Neural cell (in vitro differentiated cells): ENCODE measurements around the gene SERPINE2. TPM values are rescaled to one million over a fixed set of nuclear protein-coding genes. Genes with fewer than 3 reads are reported as not detected.

Source experiments
- H2AFZ ChIP-seq: fragments of 200-600, 300-800 bp; sonication (generic), shearing (Covaris generic); 2 replicates; pipeline ENCODE4 v1.6.0; 2014; ENCODE audit warnings: low read depth, mild to moderate bottlenecking, antibody characterized with exemption, low read length, moderate library complexity
- H3F3A ChIP-seq: fragments of 200-600 bp; shearing (Covaris generic); 2 replicates; pipeline ENCODE4 v1.6.1; 2016; ENCODE audit warnings: mild to moderate bottlenecking, moderate library complexity, mixed read lengths, antibody characterized with exemption, low read length; ENCODE audit not compliant: insufficient read depth, poor library complexity, severe bottlenecking
- H3K27ac ChIP-seq: fragments of 200-600, 300-800 bp; sonication (generic), shearing (Covaris generic); 2 replicates; pipeline ENCODE4 v1.5.1; 2014; ENCODE audit warnings: mild to moderate bottlenecking, low read length, moderate library complexity
- H3K27me3 ChIP-seq: fragments of 300-800, 200-600 bp; sonication (generic), shearing (Covaris generic); 2 replicates; pipeline ENCODE4 v1.6.0; 2014; ENCODE audit warnings: mild to moderate bottlenecking, low read depth, low read length, moderate library complexity; ENCODE audit not compliant: insufficient read depth
- H3K36me3 ChIP-seq: fragments of 300-800, 200-600 bp; sonication (generic), shearing (Covaris generic); 2 replicates; pipeline ENCODE4 v1.5.1; 2014; ENCODE audit warnings: mild to moderate bottlenecking, antibody characterized with exemption, low read length, moderate library complexity; ENCODE audit not compliant: insufficient read depth
- H3K4me2 ChIP-seq: fragments of 300-800, 200-600 bp; sonication (generic), shearing (Covaris generic); 2 replicates; pipeline ENCODE4 v1.6.0; 2014; ENCODE audit warnings: mild to moderate bottlenecking, low read length
- H3K4me3 ChIP-seq: fragments of 300-800, 200-600 bp; sonication (generic), shearing (Covaris generic); 2 replicates; pipeline ENCODE4 v1.5.1; 2014; ENCODE audit warnings: mild to moderate bottlenecking, low read length, moderate library complexity
- H3K79me2 ChIP-seq: fragments of 200-600 bp; shearing (Covaris generic); replicated peaks from 2 replicates; pipeline ENCODE4 v1.6.0; 2014; ENCODE audit warnings: mild to moderate bottlenecking, low read length, moderate library complexity; ENCODE audit not compliant: insufficient read depth
- H3K9ac ChIP-seq: fragments of 300-800, 200-600 bp; sonication (generic), shearing (Covaris generic); 2 replicates; pipeline ENCODE4 v1.6.1; 2016; ENCODE audit warnings: mild to moderate bottlenecking, low read length, mixed read lengths
- H3K9me2 ChIP-seq: fragments of 200-600 bp; shearing (Covaris generic); 2 replicates; pipeline ENCODE4 v1.6.1; 2016; ENCODE audit warnings: mild to moderate bottlenecking, low read length, mixed read lengths; ENCODE audit not compliant: insufficient read depth
- H3K9me3 ChIP-seq: fragments of 200-600, 300-800 bp; sonication (generic), shearing (Covaris generic); 2 replicates; pipeline ENCODE4 v1.6.1; 2016; ENCODE audit warnings: mild to moderate bottlenecking, mixed run types, low read length, moderate library complexity, mixed read lengths
- H4K20me1 ChIP-seq: fragments of 200-600 bp; shearing (Covaris generic); 2 replicates; pipeline ENCODE4 v1.6.1; 2016; ENCODE audit warnings: mild to moderate bottlenecking, mixed run types; ENCODE audit not compliant: insufficient read depth
- CTCF ChIP-seq: fragments of 450-650 bp; IDR thresholded peaks from 2 replicates; pipeline ENCODE4 v1.5.1; 2014; ENCODE audit warnings: antibody characterized with exemption, mild to moderate bottlenecking, moderate library complexity; ENCODE audit not compliant: poor library complexity, severe bottlenecking
- EP300 ChIP-seq: fragments of 450-650 bp; conservative IDR thresholded peaks from 2 replicates; pipeline ENCODE4 v1.6.1; 2014; ENCODE audit warnings: antibody characterized with exemption, mild to moderate bottlenecking, moderate library complexity; ENCODE audit not compliant: poor library complexity, severe bottlenecking
- EZH2 ChIP-seq: fragments of 200-600, 300-800 bp; shearing (Covaris generic), sonication (generic); IDR thresholded peaks from 2 replicates; pipeline ENCODE4 v1.6.1; 2014; ENCODE audit warnings: antibody characterized with exemption, low read length, borderline replicate concordance, mild to moderate bottlenecking; ENCODE audit not compliant: insufficient read depth, poor library complexity, severe bottlenecking
- MXI1 ChIP-seq: fragments of 450-650 bp; conservative IDR thresholded peaks from 2 replicates; pipeline ENCODE4 v1.6.1; 2014; ENCODE audit warnings: antibody characterized with exemption, mild to moderate bottlenecking; ENCODE audit not compliant: poor library complexity, severe bottlenecking
- POLR2AphosphoS5 ChIP-seq: IDR thresholded peaks from 2 replicates; pipeline ENCODE4 v1.6.1; 2012
- RAD21 ChIP-seq: fragments of 450-650 bp; conservative IDR thresholded peaks from 2 replicates; pipeline ENCODE4 v1.6.1; 2014; ENCODE audit warnings: antibody characterized with exemption, mild to moderate bottlenecking, moderate library complexity
- REST ChIP-seq: IDR thresholded peaks from 2 replicates; pipeline ENCODE4 v1.6.1; 2012; ENCODE audit warnings: borderline replicate concordance
- SMC3 ChIP-seq: fragments of 450-650 bp; conservative IDR thresholded peaks from 2 replicates; pipeline ENCODE4 v1.6.1; 2014; ENCODE audit warnings: antibody characterized with exemption, mild to moderate bottlenecking, moderate library complexity; ENCODE audit not compliant: poor library complexity
- TAF1 ChIP-seq: IDR thresholded peaks from 2 replicates; pipeline ENCODE4 v1.6.1; 2012; ENCODE audit warnings: low read depth
- polyA plus RNA-seq: library from polyadenylated mRNA; depleted of rRNA; stranded (reverse); fragments of >200 nt; gene quantifications from 2 replicates; pipeline ENCODE4 v1.2.3, GENCODE V29; 2014

Gene SERPINE2
- polyA plus RNA-seq, 1 donor from 2014 or later, result 38.5 TPM

DNA sequence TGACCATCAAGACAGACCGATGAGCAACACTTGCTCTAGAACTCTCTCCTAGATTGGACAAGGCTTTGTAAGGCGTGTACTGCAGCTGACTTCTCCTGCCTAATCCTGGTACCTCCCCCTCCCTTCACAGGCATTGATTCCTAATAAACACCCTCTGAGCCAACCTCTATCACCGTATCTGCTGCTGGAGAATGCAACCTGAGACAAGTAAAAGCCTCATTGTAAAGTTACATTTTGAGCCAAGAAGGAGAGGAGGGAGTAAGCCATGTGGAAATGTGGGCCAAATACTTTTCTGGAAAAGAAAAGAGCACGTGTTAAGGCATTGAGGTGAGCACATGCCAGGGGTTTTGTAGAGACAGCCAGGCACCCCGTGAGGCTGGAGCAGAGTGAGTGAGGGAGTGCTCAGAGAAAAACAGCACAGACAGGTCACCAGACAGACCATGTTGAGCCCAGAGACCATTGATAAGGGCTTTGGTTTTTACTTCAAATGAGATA, 91.3 kb downstream of the SERPINE2 start:
- H3K4me2 ChIP-seq, result no peak overlapping the region
- H3K27me3 ChIP-seq, result no peaks in the 10 kb centered on the region
- H3K79me2 ChIP-seq, result peaks cover 17% of the 10 kb centered on the region
- no peaks in the 10 kb centered on the region for H3K9me2 ChIP-seq
- H3K4me3 ChIP-seq, result no peak overlapping the region
- H3K36me3 ChIP-seq, result no peaks in the 10 kb centered on the region
- no peaks in the 10 kb centered on the region for H4K20me1 ChIP-seq
- H2AFZ ChIP-seq, result no peak overlapping the region
- TF ChIP-seq MXI1 (no peak), TAF1 (no peak)
- H3K9ac ChIP-seq, result no peak overlapping the region
- H3K9me3 ChIP-seq, result no peaks in the 10 kb centered on the region
- no peaks in the 10 kb centered on the region for H3F3A ChIP-seq
- no peak overlapping the region for H3K27ac ChIP-seq

DNA sequence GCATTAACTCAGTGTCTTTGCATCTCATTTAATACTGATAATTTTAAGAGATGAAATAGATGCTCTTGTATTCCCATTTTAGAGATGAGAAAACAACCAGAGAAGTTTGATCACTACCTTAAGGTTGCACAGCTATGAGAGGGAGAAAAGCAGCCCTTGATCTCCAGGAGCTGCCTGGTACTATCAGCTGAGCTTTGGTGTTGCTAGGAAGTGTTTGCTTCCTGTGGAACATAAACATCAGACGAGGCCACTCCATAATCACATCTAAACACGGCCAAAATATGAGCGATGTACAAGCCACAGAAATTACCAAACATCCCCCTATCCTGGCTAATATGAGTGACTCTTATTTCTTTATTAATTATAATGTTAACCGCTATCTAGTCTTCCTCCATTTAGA, 93.3 kb downstream of the SERPINE2 start:
- H3K9ac ChIP-seq, result no peak overlapping the region
- peak overlapping the region; percentile 2 for H3K4me2 ChIP-seq
- H3K36me3 ChIP-seq, result no peaks in the 10 kb centered on the region
- H2AFZ ChIP-seq, result no peak overlapping the region
- no peaks in the 10 kb centered on the region for H3F3A ChIP-seq
- no peaks in the 10 kb centered on the region for H4K20me1 ChIP-seq
- H3K27me3 ChIP-seq, result no peaks in the 10 kb centered on the region
- H3K9me3 ChIP-seq, result no peaks in the 10 kb centered on the region
- TF ChIP-seq TAF1 (no peak), REST (no peak), POLR2AphosphoS5 (no peak), MXI1 (no peak), SMC3 (no peak)
- H3K9me2 ChIP-seq, result no peaks in the 10 kb centered on the region
- peak overlapping the region; percentile 96 for H3K4me3 ChIP-seq
- H3K27ac ChIP-seq, result no peak overlapping the region
- H3K79me2 ChIP-seq, result peaks cover 19% of the 10 kb centered on the region

DNA sequence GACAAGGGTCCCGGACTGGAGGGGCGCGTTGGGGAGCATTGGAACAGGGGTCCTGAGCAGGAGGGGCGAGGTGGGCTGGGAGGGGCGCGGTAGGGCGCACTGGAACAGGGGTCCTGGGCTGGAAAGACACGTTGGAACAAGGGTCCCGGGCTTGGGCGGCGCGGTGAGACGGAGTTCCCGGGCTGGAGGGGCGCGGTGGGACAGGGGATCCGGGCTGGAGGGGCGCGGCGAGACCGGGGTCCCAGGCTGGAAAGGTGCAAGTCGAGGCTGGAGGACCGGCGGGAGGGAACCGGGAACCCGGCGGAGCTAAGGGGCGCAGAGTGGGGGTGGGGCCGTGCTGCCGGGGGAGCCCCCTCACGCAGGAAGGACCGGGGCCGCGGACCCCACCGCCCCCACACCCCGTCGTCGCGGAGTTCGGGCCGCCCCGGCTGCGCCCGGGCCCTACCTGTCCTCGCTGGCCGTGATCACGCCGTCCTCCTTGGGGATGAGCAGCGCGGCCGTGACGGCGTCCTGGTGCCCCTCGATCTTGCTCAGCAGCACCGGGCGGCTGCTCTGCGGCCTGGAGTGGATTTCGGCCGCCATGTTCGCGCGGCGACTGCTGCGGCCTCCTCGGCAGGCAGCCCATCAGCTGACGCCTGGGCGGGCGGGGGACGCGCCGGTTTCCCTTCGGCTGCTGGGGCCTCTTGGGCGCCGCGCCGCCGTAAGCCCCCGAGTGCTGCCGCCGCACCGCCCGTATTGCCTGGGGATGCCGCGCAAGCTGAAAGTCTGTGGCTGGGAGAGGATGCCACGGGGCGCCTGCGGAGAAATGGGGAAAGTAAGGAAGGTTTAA, 94.2 kb downstream of the SERPINE2 start, which contains the start of gene WDFY1:
TSS of gene WDFY1 (minus strand) at position 633 of the 829 bp plus-strand sequence. CDS start at position 582, 51 bp downstream.
- Histone ChIP-seq H3K4me3 (peak within 1 kb of the TSS; percentile 96), H3K9me2 (no peaks in the 10 kb centered on the region), H3K36me3 (no peaks in the 10 kb centered on the region), H3K27me3 (no peaks in the 10 kb centered on the region), H3K79me2 (peaks cover 19% of the 10 kb centered on the region), H3F3A (no peaks in the 10 kb centered on the region), H3K9ac (peak within 1 kb of the TSS; percentile 86), H2AFZ (peak within 1 kb of the TSS; percentile 91), H4K20me1 (no peaks in the 10 kb centered on the region), H3K27ac (peak within 1 kb of the TSS; percentile 57), H3K4me2 (peak within 1 kb of the TSS; percentile 86), H3K9me3 (no peaks in the 10 kb centered on the region)
- peak; percentile 65 for TF ChIP-seq MXI1
- TF ChIP-seq TAF1, result peak; percentile 67
- peak; percentile 63 for TF ChIP-seq REST
- TF ChIP-seq RAD21, result peak; percentile 33
- peak; percentile 64 for TF ChIP-seq EP300
- no peak for TF ChIP-seq EZH2
- peak; percentile 93 for TF ChIP-seq POLR2AphosphoS5
- peak; percentile 24 for TF ChIP-seq CTCF
- no peak for TF ChIP-seq SMC3
